Activated naive CD8-positive, alpha-beta T cell treated with anti-CD3 and anti-CD28 coated beads, Interleukin-2, amount 10 ng/mL, durations not matched to agents 7 days and 5 days (primary cell): Measurements from ENCODE around the gene SLC25A4. TPM values are rescaled to one million over a fixed set of nuclear protein-coding genes. Genes with fewer than 3 reads are reported as not detected.
A peak's percentile ranks its signal among the peaks of the same experiment; 100 is the strongest.
"Not testable (repeated sequence)": the region's sequence is repeated elsewhere in the genome, so short reads cannot be mapped to it uniquely, and the experiment has no call there.

Experiments used
- ATAC-seq: fragments of 150-1000 bp; cut with Tn5 transposase; one replicate; pipeline ENCODE4 v1.10.0; 2021; ENCODE audit warnings: low read depth, moderate library complexity
- POLR2A ChIA-PET: fragments of 350-600 bp; sonication (Branson Sonifier 250); formaldehyde crosslinking; loops from one replicate; lab custom pipeline; 2021; ENCODE audit warnings: antibody characterized with exemption; lab: Charles Lee
- DNase-seq: peaks from one replicate; pipeline ENCODE4 v3.0.0; 2021
- H3K27ac Mint-ChIP-seq: one replicate; pipeline ENCODE4 v1.8.0; 2022; ENCODE audit warnings: mild to moderate bottlenecking, mixed read lengths
- H3K27me3 Mint-ChIP-seq: one replicate; pipeline ENCODE4 v1.8.0; 2022; ENCODE audit warnings: mild to moderate bottlenecking, moderate library complexity, mixed read lengths
- H3K36me3 Mint-ChIP-seq: one replicate; pipeline ENCODE4 v1.8.0; 2021; ENCODE audit warnings: mild to moderate bottlenecking, mixed read lengths
- H3K4me1 Mint-ChIP-seq: one replicate; pipeline ENCODE4 v1.8.0; 2021; ENCODE audit warnings: mixed read lengths
- H3K4me3 Mint-ChIP-seq: one replicate; pipeline ENCODE4 v1.8.0; 2022; ENCODE audit warnings: mild to moderate bottlenecking, moderate library complexity, mixed read lengths
- H3K9me3 Mint-ChIP-seq: one replicate; pipeline ENCODE4 v1.8.0; 2021; ENCODE audit warnings: mixed read lengths
- total RNA-seq, 2 experiments: library from RNA; stranded (reverse); gene quantifications; one replicate each; pipeline ENCODE4 v1.2.3, GENCODE V29; 2021

SLC25A4 gene
- total RNA-seq, 2 experiments from 2014 or later = 5.3 to 6.1 TPM

DNA sequence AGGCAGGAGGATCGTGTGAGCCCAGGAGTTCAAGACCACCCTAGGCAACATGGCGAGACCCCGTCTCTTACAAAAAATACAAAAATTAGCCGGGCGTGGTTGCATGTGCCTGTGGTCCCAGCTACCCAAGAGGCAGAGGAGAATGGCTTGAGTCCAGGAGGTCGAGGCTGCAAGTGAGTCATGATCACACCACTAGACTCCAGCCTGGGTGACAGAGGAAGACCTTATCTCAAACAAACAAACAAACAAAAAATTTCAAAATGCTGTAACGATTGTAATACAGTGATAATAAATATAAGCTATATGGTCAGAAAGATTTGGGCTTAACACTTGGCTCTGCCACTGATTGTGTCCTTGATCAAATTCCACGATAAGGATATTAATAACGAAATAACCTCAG is 24.2 kb downstream of the SLC25A4 start:
- peaks cover 5% of the 10 kb centered on the region for H3K27me3 Mint-ChIP-seq
- no peak overlapping the region for H3K4me3 Mint-ChIP-seq

DNA sequence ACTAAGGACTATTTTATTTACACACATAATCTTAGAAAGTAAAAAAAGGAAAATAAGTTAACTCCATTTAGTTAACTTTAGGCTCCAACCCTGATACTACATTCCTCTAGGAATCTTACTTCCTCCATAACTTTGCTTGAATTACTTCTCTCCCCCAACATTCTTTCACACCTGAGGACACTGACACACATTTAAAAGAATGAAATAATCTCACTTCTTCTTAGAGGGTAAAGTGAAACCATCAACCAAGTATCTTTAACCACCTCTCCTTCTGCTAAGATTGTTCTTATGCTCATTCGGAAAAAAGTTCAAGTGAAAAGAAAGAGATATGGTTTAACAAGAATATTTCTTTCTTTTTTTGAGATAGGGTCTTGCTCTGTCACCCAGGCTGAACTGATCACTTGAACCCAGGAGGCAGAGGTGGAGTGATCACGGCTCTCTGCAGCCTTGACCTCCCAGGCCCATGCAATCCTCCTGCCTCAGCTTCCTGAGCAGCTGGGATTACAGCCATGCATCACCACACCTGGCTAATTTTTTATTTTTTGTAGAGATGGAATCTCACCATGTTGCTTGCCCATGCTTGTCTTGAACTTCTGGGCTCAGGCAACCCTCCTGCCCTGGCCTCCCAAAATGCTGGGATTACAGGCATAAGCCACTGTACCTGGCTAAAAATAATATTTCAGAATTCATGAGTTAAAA is 28.5 kb downstream of the SLC25A4 start:
- ATAC-seq = no peak

More for the DNA sequence above, 24.2 kb downstream of the SLC25A4 start:
- POLR2A ChIA-PET = no interaction called here
- Mint-ChIP-seq H3K27ac (no peak overlapping the region), H3K9me3 (peaks cover 3% of the 10 kb centered on the region), H3K4me1 (peaks cover 14% of the 10 kb centered on the region), H3K36me3 (peaks cover 35% of the 10 kb centered on the region)
- ATAC-seq (no peak), DNase-seq (no peak)

GRCh38 chr4:185179488-185179887 is 36.4 kb downstream of the SLC25A4 start:
- Mint-ChIP-seq H3K9me3 (no peaks in the 10 kb centered on the region), H3K27me3 (no peaks in the 10 kb centered on the region), H3K27ac (no peak overlapping the region), H3K4me3 (no peak overlapping the region), H3K4me1 (peaks cover 11% of the 10 kb centered on the region), H3K36me3 (peaks cover 17% of the 10 kb centered on the region)
- DNase-seq = no peak
- POLR2A ChIA-PET = no interaction called here
- no peak for ATAC-seq

More for the DNA sequence above, 28.5 kb downstream of the SLC25A4 start:
- Mint-ChIP-seq H3K9me3 (peaks cover 3% of the 10 kb centered on the region), H3K27me3 (no peaks in the 10 kb centered on the region), H3K27ac (no peak overlapping the region), H3K36me3 (peaks cover 32% of the 10 kb centered on the region), H3K4me3 (no peak overlapping the region), H3K4me1 (peaks cover 1% of the 10 kb centered on the region)
- POLR2A ChIA-PET = no interaction called here
- no peak for DNase-seq

GRCh38 chr4:185182239-185182638 is 39.2 kb downstream of the SLC25A4 start:
- H3K27me3 Mint-ChIP-seq = no peaks in the 10 kb centered on the region
- no peak for DNase-seq
- H3K36me3 Mint-ChIP-seq = peaks cover 9% of the 10 kb centered on the region
- peaks cover 13% of the 10 kb centered on the region for H3K4me1 Mint-ChIP-seq
- H3K4me3 Mint-ChIP-seq = no peak overlapping the region
- H3K9me3 Mint-ChIP-seq = no peaks in the 10 kb centered on the region
- POLR2A ChIA-PET = no interaction called here
- H3K27ac Mint-ChIP-seq = no peak overlapping the region
- ATAC-seq = no peak

DNA sequence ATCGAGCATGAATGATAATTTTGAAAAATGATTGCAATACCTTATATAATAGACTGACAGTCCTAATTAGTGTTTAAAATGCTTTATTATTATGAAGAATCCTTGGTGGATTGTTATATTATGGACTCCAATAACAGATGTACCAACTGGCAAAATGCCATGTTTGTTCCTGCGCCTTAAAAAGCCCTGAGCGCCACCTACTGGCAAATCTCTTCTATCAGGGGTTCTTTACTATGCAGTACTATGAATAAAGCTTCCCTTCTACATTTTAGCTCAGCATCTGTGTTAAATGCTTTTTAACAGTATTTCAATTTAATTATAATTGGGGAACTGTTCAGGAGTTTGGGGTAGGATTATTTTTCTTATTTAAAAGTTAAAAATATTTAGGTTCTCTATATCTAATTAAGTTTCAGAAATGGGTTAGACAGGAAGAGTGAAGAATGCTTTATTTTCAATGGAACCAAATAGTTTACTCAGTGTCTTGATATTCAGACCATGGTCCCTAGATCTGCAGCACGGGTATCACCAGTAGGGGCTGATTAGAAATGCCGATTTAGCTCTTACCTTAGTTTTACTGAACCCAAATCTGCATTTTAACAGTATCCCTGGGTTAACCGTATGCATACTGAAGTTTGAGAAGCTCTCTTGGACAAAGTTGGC is 40.7 kb downstream of the SLC25A4 start:
- peak; percentile 83 for ATAC-seq
- POLR2A ChIA-PET = no interaction called here
- no peaks in the 10 kb centered on the region for H3K27me3 Mint-ChIP-seq
- no peak overlapping the region for H3K27ac Mint-ChIP-seq
- DNase-seq = peak; percentile 58
- H3K4me3 Mint-ChIP-seq = no peak overlapping the region
- peaks cover 11% of the 10 kb centered on the region for H3K36me3 Mint-ChIP-seq
- peaks cover 9% of the 10 kb centered on the region for H3K4me1 Mint-ChIP-seq
- no peaks in the 10 kb centered on the region for H3K9me3 Mint-ChIP-seq

- POLR2A ChIA-PET = interaction anchor here (0.6 kb wide), 2 partner anchors 266 to 289 kb away, joined by 4 read pairs; no protein-coding TSS in a partner anchor
- Mint-ChIP-seq H3K4me3 (no peak overlapping the region), H3K27ac (no peak overlapping the region), H3K27me3 (no peaks in the 10 kb centered on the region), H3K9me3 (no peaks in the 10 kb centered on the region), H3K4me1 (peaks cover 9% of the 10 kb centered on the region), H3K36me3 (peaks cover 18% of the 10 kb centered on the region)
- ATAC-seq (no peak), DNase-seq (no peak)
These were observed 43.7 kb downstream of the SLC25A4 start for GRCh38 chr4:185186769-185187168.

GRCh38 chr4:185189606-185190305 is 46.7 kb downstream of the SLC25A4 start:
- H3K27me3 Mint-ChIP-seq = no peaks in the 10 kb centered on the region
- H3K4me3 Mint-ChIP-seq = no peak overlapping the region
- ATAC-seq (no peak), DNase-seq (no peak)
- H3K36me3 Mint-ChIP-seq = peaks cover 19% of the 10 kb centered on the region
- POLR2A ChIA-PET = no interaction called here
- no peaks in the 10 kb centered on the region for H3K9me3 Mint-ChIP-seq
- H3K4me1 Mint-ChIP-seq = peaks cover 13% of the 10 kb centered on the region
- no peak overlapping the region for H3K27ac Mint-ChIP-seq

DNA sequence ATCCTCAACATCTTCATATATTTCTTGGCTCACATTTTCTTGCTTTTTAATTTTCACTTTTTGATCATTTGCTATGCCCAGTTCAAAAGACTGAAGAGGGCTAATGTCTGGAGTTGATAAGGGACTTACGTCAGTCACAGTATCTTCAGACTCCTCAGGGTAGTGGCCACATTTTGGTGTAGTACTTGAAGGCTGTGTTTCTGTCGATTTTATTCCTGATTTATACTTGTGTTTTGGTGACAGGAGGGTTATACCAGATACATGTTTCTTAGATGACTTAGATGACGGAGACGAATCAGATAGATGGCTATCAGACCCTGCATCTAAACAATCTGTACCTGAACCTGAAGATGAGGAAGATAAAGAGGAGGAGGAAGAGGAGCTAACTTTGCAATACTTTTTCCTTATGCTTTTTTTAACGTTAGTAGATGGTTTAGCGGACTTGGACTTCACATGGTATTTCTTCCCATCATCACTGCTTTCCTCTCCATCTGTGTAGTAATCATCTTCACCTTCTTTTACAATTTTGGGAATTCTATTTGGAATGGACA is 47.3 kb downstream of the SLC25A4 start:
- DNase-seq (no peak), ATAC-seq (no peak)
- Mint-ChIP-seq H3K9me3 (no peaks in the 10 kb centered on the region), H3K36me3 (peaks cover 21% of the 10 kb centered on the region), H3K4me3 (no peak overlapping the region), H3K27me3 (no peaks in the 10 kb centered on the region), H3K27ac (no peak overlapping the region), H3K4me1 (peaks cover 13% of the 10 kb centered on the region)
- POLR2A ChIA-PET = no interaction called here

DNA sequence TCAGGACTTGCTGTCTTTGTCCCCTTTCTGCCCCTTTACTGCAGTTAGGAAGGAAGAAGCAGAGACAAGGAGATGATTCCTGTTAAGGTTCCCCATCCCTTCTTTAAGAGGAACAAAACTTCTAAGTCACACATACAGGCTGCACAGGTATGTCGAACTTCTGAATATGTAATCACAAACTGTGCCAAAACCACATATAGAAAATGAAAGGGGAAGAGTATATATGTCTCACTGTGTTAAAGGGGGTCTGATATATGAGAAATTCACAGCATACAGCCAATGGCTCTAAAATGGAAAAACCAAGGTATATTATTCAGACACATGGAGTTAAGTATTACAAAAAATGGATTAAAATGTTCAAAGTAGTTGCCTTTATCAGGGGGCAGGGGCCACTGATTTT is 49.0 kb downstream of the SLC25A4 start:
- Mint-ChIP-seq H3K27ac (no peak overlapping the region), H3K4me3 (no peak overlapping the region), H3K36me3 (peaks cover 21% of the 10 kb centered on the region), H3K27me3 (no peaks in the 10 kb centered on the region), H3K9me3 (no peaks in the 10 kb centered on the region), H3K4me1 (peaks cover 16% of the 10 kb centered on the region)
- no peak for ATAC-seq
- POLR2A ChIA-PET = no interaction called here
- DNase-seq = no peak

GRCh38 chr4:185194924-185195888 is 52.1 kb downstream of the SLC25A4 start:
- POLR2A ChIA-PET = no interaction called here
- Mint-ChIP-seq H3K4me3 (no peak overlapping the region), H3K4me1 (peaks cover 14% of the 10 kb centered on the region), H3K27ac (no peak overlapping the region), H3K36me3 (peaks cover 13% of the 10 kb centered on the region), H3K9me3 (no peaks in the 10 kb centered on the region), H3K27me3 (no peaks in the 10 kb centered on the region)
- no peak for DNase-seq
- ATAC-seq = no peak

DNA sequence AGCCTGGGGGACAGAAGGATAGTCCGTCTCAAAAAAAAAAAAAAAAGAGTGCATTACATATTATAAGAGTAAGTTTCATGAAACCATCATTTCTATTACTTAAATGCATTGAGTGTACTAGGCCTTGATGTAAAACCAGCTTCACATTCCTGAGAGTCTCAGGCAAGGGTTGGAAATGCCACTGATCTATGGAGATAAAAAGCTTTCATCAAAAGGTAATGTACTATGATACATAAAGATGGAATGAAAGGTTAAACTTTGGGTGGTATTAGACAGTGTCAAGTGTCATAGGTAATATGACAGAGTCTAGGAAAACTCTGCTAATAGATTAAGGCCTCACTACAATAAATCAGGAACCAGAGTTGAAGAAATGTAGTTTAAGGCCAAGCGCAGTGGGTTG is 53.4 kb downstream of the SLC25A4 start:
- Mint-ChIP-seq H3K4me3 (no peak overlapping the region), H3K27ac (no peak overlapping the region), H3K4me1 (peaks cover 13% of the 10 kb centered on the region), H3K27me3 (no peaks in the 10 kb centered on the region), H3K9me3 (no peaks in the 10 kb centered on the region), H3K36me3 (peaks cover 5% of the 10 kb centered on the region)
- DNase-seq (no peak), ATAC-seq (no peak)
- POLR2A ChIA-PET = no interaction called here

- DNase-seq, H3K4me3 Mint-ChIP-seq, H3K27me3 Mint-ChIP-seq, POLR2A ChIA-PET, H3K27ac Mint-ChIP-seq, H3K36me3 Mint-ChIP-seq, ATAC-seq, H3K9me3 Mint-ChIP-seq: not testable (repeated sequence)
- H3K4me1 Mint-ChIP-seq = peaks cover 25% of the 10 kb centered on the region
These were observed 55.1 kb downstream of the SLC25A4 start for GRCh38 chr4:185198189-185198588.
